Left renal cortex interstitium (tissue), 4 donors: ENCODE data around the gene WWOX. TPM values are rescaled to one million over a fixed set of nuclear protein-coding genes. Genes with fewer than 3 reads are reported as not detected.

Experiments used
- DNase-seq, 4 donors: peaks; one replicate each; pipeline ENCODE4 v3.0.0-alpha.2; 2013; ENCODE audit warnings: low read depth in 4 of 4, low spot score in 2 of 4, missing footprints in 1 of 4
- polyA plus RNA-seq, 4 donors: library from polyadenylated mRNA; unstranded; fragments of 120-200 nt; gene quantifications; one replicate each; pipeline ENCODE4 v1.2.1, GENCODE V29; 2013; ENCODE audit not compliant: insufficient read length in 4 of 4

The WWOX gene
- polyA plus RNA-seq, 4 donors = 32.7 to 42.3 (median 37.2) TPM

GRCh38 chr16:78254841-78255240, 155.4 kb downstream of the WWOX start:
- DNase-seq = no peak

GRCh38 chr16:78256686-78257375, 157.4 kb downstream of the WWOX start:
- DNase-seq = no peak

GRCh38 chr16:78257376-78257728, 157.9 kb downstream of the WWOX start:
- DNase-seq = peak in 1 of 4 donors; percentile 32

GRCh38 chr16:78258375-78259065, 159.1 kb downstream of the WWOX start:
- DNase-seq = no peak

- DNase-seq = no peak
These were observed 160.4 kb downstream of the WWOX start for GRCh38 chr16:78259873-78260272.

- no peak for DNase-seq
These were observed 165.2 kb downstream of the WWOX start for GRCh38 chr16:78264642-78265041.

- DNase-seq = no peak
These were observed 169.8 kb downstream of the WWOX start for GRCh38 chr16:78269256-78269655.

- DNase-seq = no peak
These were observed 172.5 kb downstream of the WWOX start for GRCh38 chr16:78271981-78272380.

- no peak for DNase-seq
These were observed 175.3 kb downstream of the WWOX start for GRCh38 chr16:78274771-78275170.

GRCh38 chr16:78275420-78275819, 176.0 kb downstream of the WWOX start:
- no peak for DNase-seq

- DNase-seq = no peak
These were observed 178.0 kb downstream of the WWOX start for GRCh38 chr16:78277321-78278055.

GRCh38 chr16:78278056-78278450, 178.6 kb downstream of the WWOX start:
- DNase-seq = no peak

- DNase-seq = no peak
These were observed 181.7 kb downstream of the WWOX start for GRCh38 chr16:78281115-78281514.

- DNase-seq = no peak
These were observed 184.2 kb downstream of the WWOX start for GRCh38 chr16:78283548-78284251.

- no peak for DNase-seq
These were observed 184.9 kb downstream of the WWOX start for GRCh38 chr16:78284326-78284725.

GRCh38 chr16:78284957-78285434, 185.5 kb downstream of the WWOX start:
- no peak for DNase-seq

GRCh38 chr16:78285437-78285922, 186.0 kb downstream of the WWOX start:
- DNase-seq = no peak

- DNase-seq = no peak
These were observed 186.6 kb downstream of the WWOX start for GRCh38 chr16:78286065-78286464.

- DNase-seq = no peak
These were observed 189.4 kb downstream of the WWOX start for GRCh38 chr16:78288888-78289287.

GRCh38 chr16:78289373-78289772, 189.9 kb downstream of the WWOX start:
- no peak for DNase-seq

- no peak for DNase-seq
These were observed 190.4 kb downstream of the WWOX start for GRCh38 chr16:78289844-78290277.
